ENCODE results near the gene PTCD3.

The PTCD3 gene

GRCh38 chr2:86081724-86082123 is 24.3 kb upstream of the PTCD3 start:
- in situ Hi-C loops (cut with MboI; ENCODE audit: low sequenced_read_pairs), result no loop called here

GRCh38 chr2:86082756-86083155 is 23.3 kb upstream of the PTCD3 start:
- in situ Hi-C loops (cut with MboI; ENCODE audit: low sequenced_read_pairs), result no loop called here

- in situ Hi-C loops (cut with MboI; ENCODE audit: low sequenced_read_pairs), result no loop called here
Observed at GRCh38 chr2:86087936-86088850, 17.8 kb upstream of the PTCD3 start.

- in situ Hi-C loops (cut with MboI; ENCODE audit: low sequenced_read_pairs), result no loop called here
Observed at GRCh38 chr2:86094229-86094628, 11.8 kb upstream of the PTCD3 start.

- in situ Hi-C loops (cut with MboI; ENCODE audit: low sequenced_read_pairs), result no loop called here
Observed at GRCh38 chr2:86097114-86097896, 8.7 kb upstream of the PTCD3 start.

GRCh38 chr2:86097913-86098312 is 8.1 kb upstream of the PTCD3 start:
- in situ Hi-C loops (cut with MboI; ENCODE audit: low sequenced_read_pairs), result no loop called here

- in situ Hi-C loops (cut with MboI; ENCODE audit: low sequenced_read_pairs), result no loop called here
Observed at GRCh38 chr2:86102157-86102556, 3.9 kb upstream of the PTCD3 start.

GRCh38 chr2:86105252-86105968 is 625 bp upstream of the PTCD3 start, which contains the start of gene POLR1A:
TSS of gene POLR1A (minus strand) at chr2:86105886. CDS start at chr2:86105776, 110 bp downstream.
- in situ Hi-C loops (cut with MboI; ENCODE audit: low sequenced_read_pairs), result no loop called here

- in situ Hi-C loops (cut with MboI; ENCODE audit: low sequenced_read_pairs), result no loop called here
Observed at GRCh38 chr2:86107031-86107430, 996 bp downstream of the PTCD3 start.

GRCh38 chr2:86118130-86118529 is 12.1 kb downstream of the PTCD3 start:
- in situ Hi-C loops (cut with MboI; ENCODE audit: low sequenced_read_pairs), result no loop called here

- in situ Hi-C loops (cut with MboI; ENCODE audit: low sequenced_read_pairs), result no loop called here
Observed at GRCh38 chr2:86123328-86123925, 17.4 kb downstream of the PTCD3 start.

GRCh38 chr2:86124683-86125082 is 18.6 kb downstream of the PTCD3 start:
- in situ Hi-C loops (cut with MboI; ENCODE audit: low sequenced_read_pairs), result no loop called here

GRCh38 chr2:86134709-86135108 is 28.7 kb downstream of the PTCD3 start:
- in situ Hi-C loops (cut with MboI; ENCODE audit: low sequenced_read_pairs), result no loop called here

- in situ Hi-C loops (cut with MboI; ENCODE audit: low sequenced_read_pairs), result no loop called here
Observed at GRCh38 chr2:86135653-86136052, 29.6 kb downstream of the PTCD3 start.

GRCh38 chr2:86136141-86136540 is 30.1 kb downstream of the PTCD3 start:
- in situ Hi-C loops (cut with MboI; ENCODE audit: low sequenced_read_pairs), result no loop called here

- in situ Hi-C loops (cut with MboI; ENCODE audit: low sequenced_read_pairs), result no loop called here
Observed at GRCh38 chr2:86138736-86139625, 32.9 kb downstream of the PTCD3 start.

GRCh38 chr2:86139981-86140380 is 33.9 kb downstream of the PTCD3 start:
- in situ Hi-C loops (cut with MboI; ENCODE audit: low sequenced_read_pairs), result no loop called here

- in situ Hi-C loops (cut with MboI; ENCODE audit: low sequenced_read_pairs), result no loop called here
Observed at GRCh38 chr2:86140969-86141392, 34.9 kb downstream of the PTCD3 start.

- in situ Hi-C loops (cut with MboI; ENCODE audit: low sequenced_read_pairs), result no loop called here
Observed at GRCh38 chr2:86142436-86143257, 36.6 kb downstream of the PTCD3 start.
